ENCODE measurements around the gene MYCBP.
A peak's percentile ranks its signal among the peaks of the same experiment; 100 is the strongest.
"Not testable (repeated sequence)": the region's sequence is repeated elsewhere in the genome, so short reads cannot be mapped to it uniquely, and the experiment has no call there.

MYCBP gene

GRCh38 chr1:38867208-38867607 is 5.9 kb downstream of the MYCBP start:
- no peak for DNase-seq

- DNase-seq, result no peak
These were observed 7.9 kb downstream of the MYCBP start for GRCh38 chr1:38865112-38865715.

- DNase-seq, result peak in 3 of 51 donors; percentile 18 to 65 (median 47)
These were observed 12.7 kb downstream of the MYCBP start for GRCh38 chr1:38860454-38860795.

- DNase-seq, result peak; percentile 87 to 100 (median 99)
These were observed 13.3 kb downstream of the MYCBP start, which contains the start of gene RRAGC for GRCh38 chr1:38859561-38860453. TSS of gene RRAGC (minus strand) at chr1:38859772. CDS start at chr1:38859646, 126 bp downstream.

GRCh38 chr1:38858833-38859560 is 14.2 kb downstream of the MYCBP start:
- peak in 18 of 51 donors; percentile 12 to 69 (median 38) for DNase-seq

GRCh38 chr1:38852780-38853179 is 20.4 kb downstream of the MYCBP start:
- DNase-seq, result no peak

GRCh38 chr1:38848071-38848470 is 25.1 kb downstream of the MYCBP start:
- no peak for DNase-seq

GRCh38 chr1:38846210-38846609 is 26.9 kb downstream of the MYCBP start:
- DNase-seq, result no peak

GRCh38 chr1:38845088-38845487 is 28.1 kb downstream of the MYCBP start:
- not testable (repeated sequence) for DNase-seq

GRCh38 chr1:38840281-38840680 is 32.9 kb downstream of the MYCBP start:
- no peak for DNase-seq

- DNase-seq, result no peak
These were observed 33.8 kb downstream of the MYCBP start for GRCh38 chr1:38839363-38839762.

- not testable (repeated sequence) for DNase-seq
These were observed 36.8 kb downstream of the MYCBP start for GRCh38 chr1:38836316-38836715.

GRCh38 chr1:38834937-38835827 is 38.0 kb downstream of the MYCBP start:
- peak in 15 of 51 donors; percentile 3 to 72 (median 20) for DNase-seq

- no peak for DNase-seq
These were observed 38.8 kb downstream of the MYCBP start for GRCh38 chr1:38834221-38834782.

- peak in 23 of 51 donors; percentile 9 to 63 (median 33) for DNase-seq
These were observed 40.0 kb downstream of the MYCBP start for GRCh38 chr1:38833146-38833545.

GRCh38 chr1:38832370-38832734 is 40.8 kb downstream of the MYCBP start:
- no peak for DNase-seq

GRCh38 chr1:38831731-38832369 is 41.3 kb downstream of the MYCBP start:
- no peak for DNase-seq

- DNase-seq, result no peak
These were observed 43.8 kb downstream of the MYCBP start for GRCh38 chr1:38829368-38829767.

- no peak for DNase-seq
These were observed 45.8 kb downstream of the MYCBP start for GRCh38 chr1:38827318-38827717.

GRCh38 chr1:38826886-38827285 is 46.3 kb downstream of the MYCBP start:
- DNase-seq, result no peak
